Spleen (tissue), 7 donors: ENCODE measurements around the gene MFF.

ENCODE experiments used
- POLR2A ChIP-seq, 3 donors: fragments of 450-650 bp; IDR thresholded peaks; one replicate each; pipeline ENCODE4 v1.5.1; 2017; ENCODE audit warnings: antibody characterized with exemption in 3 of 3, mild to moderate bottlenecking in 1 of 3
- POLR2AphosphoS5 ChIP-seq, 3 donors: sonication (generic); formaldehyde crosslinking; IDR thresholded peaks; one replicate each; pipeline ENCODE4 v1.5.1; 2017; ENCODE audit warnings: antibody characterized with exemption in 3 of 3
- TF ChIP-seq, protein P1 (sequence below), 11 experiments: fragments of 200-600 bp in 7 of 11; fragments of 450-650 bp in 4 of 11; sonication (generic) in 4 of 11; IDR thresholded peaks in 8 of 11; conservative IDR thresholded peaks in 3 of 11; 1 replicate in 7 of 11; 2 replicates in 4 of 11; pipeline versions ENCODE4 v1.4.0 to v1.8.0; 2016 to 2021; ENCODE audit warnings: antibody characterized with exemption in 11 of 11, inconsistent platforms in 4 of 11, mild to moderate bottlenecking in 1 of 11
- donor health status: DM: no; HTN: no; CAD: no; lungs with moderate emphysema.
- donor health status: DM: no; HTN: no; CAD: no.
- donor health status: DM: no; HTN: no; CAD: no.

GRCh38 chr2:227280895-227281294 is 44.2 kb upstream of the MFF start:
- TF ChIP-seq, protein P1, sequence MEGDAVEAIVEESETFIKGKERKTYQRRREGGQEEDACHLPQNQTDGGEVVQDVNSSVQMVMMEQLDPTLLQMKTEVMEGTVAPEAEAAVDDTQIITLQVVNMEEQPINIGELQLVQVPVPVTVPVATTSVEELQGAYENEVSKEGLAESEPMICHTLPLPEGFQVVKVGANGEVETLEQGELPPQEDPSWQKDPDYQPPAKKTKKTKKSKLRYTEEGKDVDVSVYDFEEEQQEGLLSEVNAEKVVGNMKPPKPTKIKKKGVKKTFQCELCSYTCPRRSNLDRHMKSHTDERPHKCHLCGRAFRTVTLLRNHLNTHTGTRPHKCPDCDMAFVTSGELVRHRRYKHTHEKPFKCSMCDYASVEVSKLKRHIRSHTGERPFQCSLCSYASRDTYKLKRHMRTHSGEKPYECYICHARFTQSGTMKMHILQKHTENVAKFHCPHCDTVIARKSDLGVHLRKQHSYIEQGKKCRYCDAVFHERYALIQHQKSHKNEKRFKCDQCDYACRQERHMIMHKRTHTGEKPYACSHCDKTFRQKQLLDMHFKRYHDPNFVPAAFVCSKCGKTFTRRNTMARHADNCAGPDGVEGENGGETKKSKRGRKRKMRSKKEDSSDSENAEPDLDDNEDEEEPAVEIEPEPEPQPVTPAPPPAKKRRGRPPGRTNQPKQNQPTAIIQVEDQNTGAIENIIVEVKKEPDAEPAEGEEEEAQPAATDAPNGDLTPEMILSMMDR (IDR thresholded peaks at IDR 0.05 in 8 of 11, conservative IDR thresholded peaks at IDR 0.05 in 3 of 11): no peak
- TF ChIP-seq POLR2A (IDR thresholded peaks at IDR 0.05): no peak
- TF ChIP-seq POLR2AphosphoS5 (IDR thresholded peaks at IDR 0.05): no peak
